T-helper 9 cell (primary cell): ENCODE results near the gene GABRE.
"Not testable (repeated sequence)": the region's sequence is repeated elsewhere in the genome, so short reads cannot be mapped to it uniquely, and the experiment has no call there.

ENCODE experiments used
- DNase-seq: peaks from one replicate; pipeline ENCODE4 v3.0.0-alpha.2; 2020

The GABRE gene

GRCh38 chrX:151966236-151966635 is 8.2 kb downstream of the GABRE start:
- DNase-seq = no peak

GRCh38 chrX:151962034-151962433 is 12.4 kb downstream of the GABRE start:
- DNase-seq = no peak

- no peak for DNase-seq
Measured at GRCh38 chrX:151958101-151958500, 16.4 kb downstream of the GABRE start.

GRCh38 chrX:151954730-151955129 is 19.7 kb downstream of the GABRE start:
- no peak for DNase-seq

- no peak for DNase-seq
Measured at GRCh38 chrX:151938172-151938571, 36.3 kb downstream of the GABRE start.

- DNase-seq = no peak
Measured at GRCh38 chrX:151935358-151935757, 39.1 kb downstream of the GABRE start.

- DNase-seq = no peak
Measured at GRCh38 chrX:151929126-151929525, 45.4 kb downstream of the GABRE start.

GRCh38 chrX:151923648-151924047 is 50.8 kb downstream of the GABRE start:
- DNase-seq = no peak

- no peak for DNase-seq
Measured at GRCh38 chrX:151922692-151923091, 51.8 kb downstream of the GABRE start.

GRCh38 chrX:151921866-151922265 is 52.6 kb downstream of the GABRE start:
- DNase-seq = no peak

- DNase-seq = no peak
Measured at GRCh38 chrX:151921292-151921691, 53.2 kb downstream of the GABRE start.

- DNase-seq = no peak
Measured at GRCh38 chrX:151920530-151920929, 53.9 kb downstream of the GABRE start.

- no peak for DNase-seq
Measured at GRCh38 chrX:151920101-151920500, 54.4 kb downstream of the GABRE start.

GRCh38 chrX:151919610-151920009 is 54.9 kb downstream of the GABRE start:
- no peak for DNase-seq

- DNase-seq = not testable (repeated sequence)
Measured at GRCh38 chrX:151918736-151919135, 55.7 kb downstream of the GABRE start.

- no peak for DNase-seq
Measured at GRCh38 chrX:151912780-151913179, 61.7 kb downstream of the GABRE start, which contains the start of gene MAGEA4. MAGEA4 (plus strand) TSS chrX:151912889; CDS start chrX:151923665, 10,776 bp downstream.

- no peak for DNase-seq
Measured at GRCh38 chrX:151912221-151912620, 62.3 kb downstream of the GABRE start.

- no peak for DNase-seq
Measured at GRCh38 chrX:151904989-151905388, 69.5 kb downstream of the GABRE start.
